PC-3 (cell line): Measurements from ENCODE around the gene BCL11A. TPM values are rescaled to one million over a fixed set of nuclear protein-coding genes. Genes with fewer than 3 reads are reported as not detected.

ENCODE experiments used
- ATAC-seq: fragments of 200-7000 bp; cut with Tn5 transposase; 2 replicates; pipeline ENCODE4 v1.9.1; 2020; ENCODE audit warnings: mild to moderate bottlenecking, moderate library complexity
- BruUV-seq: library from RNA; stranded (reverse); fragments of 400-500 nt; replicated peaks from 2 replicates; lab custom pipeline; 2021; lab: Mats Ljungman, UMichigan
- CTCF ChIA-PET: fragments of 300-600 bp; sonication (Branson Sonifier 250); formaldehyde crosslinking; loops from one replicate; lab custom pipeline; 2022; ENCODE audit warnings: antibody characterized with exemption; lab: Charles Lee
- POLR2A ChIA-PET: fragments of 300-600 bp; sonication (Branson Sonifier 250); formaldehyde crosslinking; loops from one replicate; lab custom pipeline; 2022; ENCODE audit warnings: antibody characterized with exemption; ENCODE audit not compliant: unreplicated experiment; lab: Charles Lee
- DNase-seq: peaks from one replicate; pipeline ENCODE4 v3.0.0-alpha.2; 2015
- H2AFZ ChIP-seq: fragments of 300-600 bp; sonication (generic); 2 replicates; pipeline ENCODE4 v1.6.0; 2016; ENCODE audit warnings: antibody characterized with exemption, low read length
- H3F3A ChIP-seq: fragments of 300-600 bp; sonication (generic); one replicate; pipeline ENCODE4 v1.6.0; 2017; ENCODE audit warnings: antibody characterized with exemption, low read length, control low read depth, mild to moderate bottlenecking; ENCODE audit not compliant: unreplicated experiment
- H3K27ac ChIP-seq: fragments of 300-600 bp; sonication (generic); 2 replicates; pipeline ENCODE4 v1.5.1; 2016; ENCODE audit warnings: mild to moderate bottlenecking, low read length
- H3K27me3 ChIP-seq: fragments of 300-600 bp; sonication (generic); 2 replicates; pipeline ENCODE4 v1.6.1; 2016; ENCODE audit warnings: low read length, mixed read lengths
- H3K36me3 ChIP-seq: fragments of 300-600 bp; sonication (generic); 2 replicates; pipeline ENCODE4 v1.6.1; 2016; ENCODE audit warnings: low read depth, mixed run types, low read length, mixed read lengths
- H3K4me1 ChIP-seq: fragments of 300-600 bp; sonication (generic); 2 replicates; pipeline ENCODE4 v1.5.1; 2016; ENCODE audit warnings: low read length; ENCODE audit not compliant: insufficient read depth
- H3K4me2 ChIP-seq: fragments of 300-600 bp; sonication (generic); 2 replicates; pipeline ENCODE4 v1.6.0; 2016; ENCODE audit warnings: low read length
- H3K4me3 ChIP-seq: fragments of 300-600 bp; sonication (generic); 2 replicates; pipeline ENCODE4 v1.5.1; 2016; ENCODE audit warnings: mild to moderate bottlenecking, low read length, mixed read lengths
- H3K79me2 ChIP-seq: fragments of 300-600 bp; sonication (generic); 2 replicates; pipeline ENCODE4 v1.6.1; 2017; ENCODE audit warnings: low read length, mixed read lengths
- H3K9ac ChIP-seq: fragments of 300-600 bp; sonication (generic); 2 replicates; pipeline ENCODE4 v1.6.0; 2016; ENCODE audit warnings: mild to moderate bottlenecking, low read length
- H3K9me2 ChIP-seq: fragments of 300-600 bp; sonication (generic); replicated peaks from 2 replicates; pipeline ENCODE4 v1.6.1; 2016; ENCODE audit warnings: mixed run types, low read length, mixed read lengths
- H3K9me3 ChIP-seq: fragments of 300-600 bp; sonication (generic); 2 replicates; pipeline ENCODE4 v1.6.1; 2016; ENCODE audit warnings: low read length, mixed read lengths
- H4K20me1 ChIP-seq: fragments of 300-600 bp; sonication (generic); 2 replicates; pipeline ENCODE4 v1.6.1; 2016; ENCODE audit warnings: low read length, mixed read lengths
- EZH2 ChIP-seq: fragments of 300-600 bp; sonication (generic); IDR thresholded peaks from one replicate; pipeline ENCODE4 v1.6.1; 2017; ENCODE audit warnings: antibody characterized with exemption, mild to moderate bottlenecking, low read length; ENCODE audit not compliant: unreplicated experiment
- EZH2phosphoT487 ChIP-seq: fragments of 300-600 bp; sonication (generic); IDR thresholded peaks from 2 replicates; pipeline ENCODE4 v1.6.1; 2018; ENCODE audit warnings: mild to moderate bottlenecking, antibody characterized with exemption, low read length, borderline replicate concordance
- intact Hi-C: fragments of 100-400 bp; cut with micrococcal nuclease; formaldehyde crosslinking; loops from 2 replicates; pipeline ENCODE4 v1.9.0; 2023
- total RNA-seq: library from RNA; depleted of rRNA; stranded (reverse); fragments of >200 nt; gene quantifications from 2 replicates; pipeline ENCODE4 v1.2.3, GENCODE V29; 2014
- TF ChIP-seq, protein P1 (sequence below): fragments of 300-600 bp; sonication (generic); conservative IDR thresholded peaks from 2 replicates; pipeline ENCODE4 v1.5.1; 2017; ENCODE audit warnings: antibody characterized with exemption, low read depth, mild to moderate bottlenecking, low read length

The BCL11A gene
- total RNA-seq, 1 experiment from 2014 or later = 4.6 TPM

DNA sequence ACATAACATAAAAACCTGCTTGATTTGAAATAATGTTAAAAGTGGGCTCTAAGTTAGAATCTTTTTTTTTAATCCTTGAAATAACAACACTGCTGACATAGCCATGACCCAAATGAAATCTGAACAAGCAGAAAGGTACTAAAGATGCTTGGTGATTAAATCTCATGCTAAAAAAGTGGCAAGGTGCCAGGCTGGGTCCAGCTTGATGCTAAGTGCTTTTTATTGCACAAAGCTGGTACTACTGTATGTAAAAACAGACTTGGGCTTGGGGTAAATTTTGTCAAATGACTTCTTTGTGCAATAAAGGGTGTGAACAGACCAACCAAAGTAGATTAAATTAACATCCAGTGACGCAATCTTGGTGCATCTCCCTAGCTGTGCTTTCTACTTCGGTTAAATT lies 13.4 kb downstream of the BCL11A start:
- CTCF ChIA-PET = no interaction called here
- ATAC-seq = no peak

DNA sequence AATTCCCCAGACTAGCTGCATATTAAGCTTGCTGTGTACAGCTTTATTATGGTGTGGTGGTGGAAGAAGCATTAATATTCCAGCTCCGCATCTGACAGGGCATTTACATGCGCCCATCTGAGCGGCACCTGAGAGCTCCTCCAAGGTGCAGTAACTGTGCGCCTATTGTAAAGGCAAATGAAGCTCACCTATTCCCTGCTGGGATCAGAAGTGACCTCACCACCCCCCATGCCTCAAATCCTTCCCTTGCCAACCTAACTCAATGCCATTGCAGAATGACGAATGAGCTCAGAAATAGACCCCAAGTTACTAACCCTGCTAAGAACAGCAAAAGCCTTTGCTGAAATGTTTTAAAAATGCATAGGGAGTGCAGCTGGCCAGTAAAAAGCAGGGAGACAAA lies 14.3 kb downstream of the BCL11A start:
- H3K79me2 ChIP-seq = no peaks in the 10 kb centered on the region
- no peak overlapping the region for H2AFZ ChIP-seq
- H3K9me3 ChIP-seq = no peaks in the 10 kb centered on the region
- no TSS peak for BruUV-seq
- ChIA-PET CTCF (no interaction called here), POLR2A (no interaction called here)
- H3K4me3 ChIP-seq = no peak overlapping the region
- H3K36me3 ChIP-seq = peaks cover 3% of the 10 kb centered on the region; the same call in 1 of the 2 replicates
- DNase-seq (no peak), ATAC-seq (no peak)
- H3K4me1 ChIP-seq = peaks cover 2% of the 10 kb centered on the region
- no peaks in the 10 kb centered on the region for H4K20me1 ChIP-seq
- no peaks in the 10 kb centered on the region for H3K27me3 ChIP-seq
- TF ChIP-seq, protein P1, sequence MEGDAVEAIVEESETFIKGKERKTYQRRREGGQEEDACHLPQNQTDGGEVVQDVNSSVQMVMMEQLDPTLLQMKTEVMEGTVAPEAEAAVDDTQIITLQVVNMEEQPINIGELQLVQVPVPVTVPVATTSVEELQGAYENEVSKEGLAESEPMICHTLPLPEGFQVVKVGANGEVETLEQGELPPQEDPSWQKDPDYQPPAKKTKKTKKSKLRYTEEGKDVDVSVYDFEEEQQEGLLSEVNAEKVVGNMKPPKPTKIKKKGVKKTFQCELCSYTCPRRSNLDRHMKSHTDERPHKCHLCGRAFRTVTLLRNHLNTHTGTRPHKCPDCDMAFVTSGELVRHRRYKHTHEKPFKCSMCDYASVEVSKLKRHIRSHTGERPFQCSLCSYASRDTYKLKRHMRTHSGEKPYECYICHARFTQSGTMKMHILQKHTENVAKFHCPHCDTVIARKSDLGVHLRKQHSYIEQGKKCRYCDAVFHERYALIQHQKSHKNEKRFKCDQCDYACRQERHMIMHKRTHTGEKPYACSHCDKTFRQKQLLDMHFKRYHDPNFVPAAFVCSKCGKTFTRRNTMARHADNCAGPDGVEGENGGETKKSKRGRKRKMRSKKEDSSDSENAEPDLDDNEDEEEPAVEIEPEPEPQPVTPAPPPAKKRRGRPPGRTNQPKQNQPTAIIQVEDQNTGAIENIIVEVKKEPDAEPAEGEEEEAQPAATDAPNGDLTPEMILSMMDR = no peak
- TF ChIP-seq EZH2 = no peak
- TF ChIP-seq EZH2phosphoT487 = no peak
- H3F3A ChIP-seq = no peaks in the 10 kb centered on the region
- intact Hi-C loops = no loop called here
- no peak overlapping the region for H3K27ac ChIP-seq
- no peak overlapping the region for H3K9ac ChIP-seq
- no peak overlapping the region for H3K4me2 ChIP-seq
- H3K9me2 ChIP-seq = no peaks in the 10 kb centered on the region

More for the DNA sequence above, 13.4 kb downstream of the BCL11A start:
- H3K4me2 ChIP-seq = no peak overlapping the region
- intact Hi-C loops = no loop called here
- BruUV-seq = no TSS peak
- no peaks in the 10 kb centered on the region for H3K27me3 ChIP-seq
- TF ChIP-seq, protein P1 = no peak
- no peak overlapping the region for H3K4me3 ChIP-seq
- H3K4me1 ChIP-seq = no peaks in the 10 kb centered on the region
- no peak overlapping the region for H2AFZ ChIP-seq
- H3F3A ChIP-seq = no peaks in the 10 kb centered on the region
- no peak overlapping the region for H3K27ac ChIP-seq
- POLR2A ChIA-PET = no interaction called here
- no peaks in the 10 kb centered on the region for H4K20me1 ChIP-seq
- H3K36me3 ChIP-seq = peaks cover 10% of the 10 kb centered on the region
- H3K9me3 ChIP-seq = no peaks in the 10 kb centered on the region
- no peak overlapping the region for H3K9ac ChIP-seq
- no peaks in the 10 kb centered on the region for H3K79me2 ChIP-seq
- no peaks in the 10 kb centered on the region for H3K9me2 ChIP-seq
- no peak for DNase-seq

DNA sequence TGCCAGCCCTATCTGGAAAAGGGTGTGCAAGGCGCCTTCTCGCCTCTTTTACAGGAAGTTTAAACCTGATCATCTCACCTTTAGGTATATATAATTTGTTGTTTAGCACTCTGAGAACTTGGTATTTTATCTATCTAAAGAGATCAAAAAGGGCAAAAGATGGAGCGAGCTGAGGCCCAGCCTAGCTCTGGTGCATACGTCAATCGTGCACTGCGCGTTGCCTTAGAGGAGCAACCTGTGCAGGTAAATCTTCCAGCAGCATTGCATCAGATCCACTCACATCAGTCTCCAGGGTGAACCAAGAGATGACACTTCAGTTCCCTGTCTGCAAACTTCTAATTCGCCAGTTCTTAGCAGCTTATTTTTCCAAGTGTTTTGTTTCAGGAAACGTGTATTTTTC lies 15.4 kb downstream of the BCL11A start:
- Histone ChIP-seq H3K27me3 (no peaks in the 10 kb centered on the region), H3F3A (no peaks in the 10 kb centered on the region), H3K4me2 (no peak overlapping the region), H3K79me2 (no peaks in the 10 kb centered on the region), H3K9me2 (no peaks in the 10 kb centered on the region), H2AFZ (no peak overlapping the region), H3K9ac (no peak overlapping the region), H3K4me1 (peaks cover 13% of the 10 kb centered on the region), H4K20me1 (no peaks in the 10 kb centered on the region), H3K4me3 (no peak overlapping the region), H3K9me3 (no peaks in the 10 kb centered on the region), H3K36me3 (no peaks in the 10 kb centered on the region), H3K27ac (no peak overlapping the region)
- DNase-seq (no peak), ATAC-seq (no peak)
- TF ChIP-seq EZH2phosphoT487 = no peak
- TF ChIP-seq, protein P1 = no peak
- TF ChIP-seq EZH2 = no peak
- intact Hi-C loops = no loop called here
- BruUV-seq = no TSS peak
- ChIA-PET CTCF (no interaction called here), POLR2A (no interaction called here)
